ENCODE results near the gene MROH8. TPM values are rescaled to one million over a fixed set of nuclear protein-coding genes. Genes with fewer than 3 reads are reported as not detected.

Gene MROH8
- total RNA-seq, 1 donor from 2014 or later: 2.5 TPM

DNA sequence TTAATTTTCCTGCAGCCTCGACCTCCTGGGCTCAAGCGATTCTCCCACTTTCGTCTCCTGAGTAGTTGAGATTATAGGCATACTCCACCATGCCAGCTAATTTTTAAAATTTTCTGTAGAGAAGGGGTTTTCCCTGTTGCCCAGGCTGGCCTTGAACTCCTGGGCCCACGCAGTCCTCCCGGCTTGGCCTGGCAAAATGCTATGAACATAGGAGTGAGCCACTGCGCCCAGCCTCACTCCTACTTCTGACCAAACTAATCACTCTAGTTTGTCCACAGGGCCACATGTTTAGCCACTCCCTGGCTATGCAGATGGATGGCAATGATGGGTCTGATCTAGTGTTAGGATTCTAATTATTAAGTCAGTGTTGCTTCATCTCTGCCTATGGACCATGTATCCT, 32.1 kb downstream of the MROH8 start:
- no peaks in the 10 kb centered on the region for H3K9me3 Mint-ChIP-seq (ENCODE audit: low read depth)
- H3K4me1 Mint-ChIP-seq (ENCODE audit: low read depth): peaks cover 7% of the 10 kb centered on the region
- peaks cover 1% of the 10 kb centered on the region for H3K36me3 Mint-ChIP-seq (ENCODE audit: low read depth)
- H3K27ac Mint-ChIP-seq (ENCODE audit: unreplicated experiment): no peak overlapping the region
- DNase-seq (ENCODE audit: low spot score): no peak
- no peak overlapping the region for H3K4me3 Mint-ChIP-seq (ENCODE audit: unreplicated experiment)
- TF ChIP-seq, protein P1, sequence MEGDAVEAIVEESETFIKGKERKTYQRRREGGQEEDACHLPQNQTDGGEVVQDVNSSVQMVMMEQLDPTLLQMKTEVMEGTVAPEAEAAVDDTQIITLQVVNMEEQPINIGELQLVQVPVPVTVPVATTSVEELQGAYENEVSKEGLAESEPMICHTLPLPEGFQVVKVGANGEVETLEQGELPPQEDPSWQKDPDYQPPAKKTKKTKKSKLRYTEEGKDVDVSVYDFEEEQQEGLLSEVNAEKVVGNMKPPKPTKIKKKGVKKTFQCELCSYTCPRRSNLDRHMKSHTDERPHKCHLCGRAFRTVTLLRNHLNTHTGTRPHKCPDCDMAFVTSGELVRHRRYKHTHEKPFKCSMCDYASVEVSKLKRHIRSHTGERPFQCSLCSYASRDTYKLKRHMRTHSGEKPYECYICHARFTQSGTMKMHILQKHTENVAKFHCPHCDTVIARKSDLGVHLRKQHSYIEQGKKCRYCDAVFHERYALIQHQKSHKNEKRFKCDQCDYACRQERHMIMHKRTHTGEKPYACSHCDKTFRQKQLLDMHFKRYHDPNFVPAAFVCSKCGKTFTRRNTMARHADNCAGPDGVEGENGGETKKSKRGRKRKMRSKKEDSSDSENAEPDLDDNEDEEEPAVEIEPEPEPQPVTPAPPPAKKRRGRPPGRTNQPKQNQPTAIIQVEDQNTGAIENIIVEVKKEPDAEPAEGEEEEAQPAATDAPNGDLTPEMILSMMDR (IDR thresholded peaks at IDR 0.05): no peak
- H3K27me3 Mint-ChIP-seq (ENCODE audit: low read depth): no peaks in the 10 kb centered on the region

DNA sequence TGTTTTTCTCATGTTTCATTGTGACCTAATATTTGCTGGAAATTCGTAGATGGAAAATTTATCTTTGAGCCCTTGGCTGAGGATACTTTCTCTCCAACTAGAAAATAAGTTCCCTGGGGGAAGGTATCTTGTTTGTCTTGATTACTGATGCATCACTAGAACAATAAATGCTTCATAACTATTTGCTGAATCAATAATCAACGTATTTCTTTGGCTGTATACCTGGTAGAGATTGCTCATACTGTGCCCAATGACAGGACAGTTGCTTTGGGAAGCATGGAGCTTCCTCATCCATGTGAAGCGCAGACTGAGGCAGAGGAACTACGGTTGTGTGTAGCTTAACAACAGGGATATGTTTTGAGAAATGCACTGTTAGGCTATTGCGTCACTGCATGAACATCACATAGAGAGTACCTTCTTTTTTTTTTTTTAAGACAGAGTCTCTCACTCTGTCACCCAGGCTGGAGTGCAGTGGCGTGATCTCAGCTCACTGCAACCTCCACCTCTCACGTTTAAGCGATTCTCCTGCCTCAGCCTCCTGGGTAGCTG, 34.4 kb downstream of the MROH8 start:
- peaks cover 1% of the 10 kb centered on the region for H3K36me3 Mint-ChIP-seq (ENCODE audit: low read depth)
- DNase-seq (ENCODE audit: low spot score): no peak
- H3K4me3 Mint-ChIP-seq (ENCODE audit: unreplicated experiment): no peak overlapping the region
- no peaks in the 10 kb centered on the region for H3K27me3 Mint-ChIP-seq (ENCODE audit: low read depth)
- no peak overlapping the region for H3K27ac Mint-ChIP-seq (ENCODE audit: unreplicated experiment)
- H3K9me3 Mint-ChIP-seq (ENCODE audit: low read depth): no peaks in the 10 kb centered on the region
- TF ChIP-seq, protein P1 (IDR thresholded peaks at IDR 0.05): no peak
- H3K4me1 Mint-ChIP-seq (ENCODE audit: low read depth): peaks cover 7% of the 10 kb centered on the region

DNA sequence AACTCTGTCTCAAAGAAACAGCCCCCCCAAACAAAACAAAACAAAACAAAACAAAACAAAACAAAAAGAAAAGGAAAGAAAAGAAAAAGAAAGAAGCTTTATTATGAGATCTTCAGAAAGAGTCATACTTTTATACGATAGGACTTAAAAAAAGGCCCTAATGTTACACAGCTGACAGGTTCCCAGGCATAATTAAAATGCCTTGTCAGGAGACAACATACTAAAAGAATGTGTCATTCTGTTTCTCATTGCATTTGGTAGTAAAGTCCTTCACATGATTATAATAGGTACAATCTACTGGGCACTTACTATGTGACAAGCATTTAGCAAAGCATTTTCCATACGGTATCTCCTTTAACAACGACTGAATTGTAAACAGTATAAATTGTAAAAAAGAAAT, 36.6 kb downstream of the MROH8 start:
- H3K27ac Mint-ChIP-seq (ENCODE audit: unreplicated experiment): peak overlapping the region; percentile 86
- TF ChIP-seq, protein P1 (IDR thresholded peaks at IDR 0.05): no peak
- peaks cover 7% of the 10 kb centered on the region for H3K4me1 Mint-ChIP-seq (ENCODE audit: low read depth)
- no peak for DNase-seq (ENCODE audit: low spot score)
- H3K9me3 Mint-ChIP-seq (ENCODE audit: low read depth): no peaks in the 10 kb centered on the region
- peaks cover 1% of the 10 kb centered on the region for H3K36me3 Mint-ChIP-seq (ENCODE audit: low read depth)
- H3K27me3 Mint-ChIP-seq (ENCODE audit: low read depth): no peaks in the 10 kb centered on the region
- H3K4me3 Mint-ChIP-seq (ENCODE audit: unreplicated experiment): no peak overlapping the region

DNA sequence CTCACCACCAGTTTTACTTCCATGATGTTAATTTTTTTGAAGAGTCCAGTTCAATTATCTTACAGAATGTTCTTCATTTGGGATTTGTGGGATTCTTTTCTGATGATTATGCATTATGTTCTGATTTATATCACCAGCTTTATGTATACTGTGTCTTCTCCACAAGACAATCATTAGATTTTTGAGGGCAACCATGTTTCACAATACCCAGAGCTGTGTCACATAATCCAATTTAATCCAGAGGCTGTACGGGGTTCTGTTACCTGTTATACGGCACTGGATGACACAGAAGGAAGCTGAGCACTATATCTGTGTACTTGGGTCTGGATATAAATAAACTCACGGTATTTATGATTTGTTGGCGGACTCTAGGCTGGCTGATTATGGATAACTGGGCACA, 41.8 kb downstream of the MROH8 start:
- no peak for DNase-seq (ENCODE audit: low spot score)
- H3K27ac Mint-ChIP-seq (ENCODE audit: unreplicated experiment): no peak overlapping the region
- peaks cover 2% of the 10 kb centered on the region for H3K36me3 Mint-ChIP-seq (ENCODE audit: low read depth)
- no peak overlapping the region for H3K4me3 Mint-ChIP-seq (ENCODE audit: unreplicated experiment)
- TF ChIP-seq, protein P1 (IDR thresholded peaks at IDR 0.05): no peak
- no peaks in the 10 kb centered on the region for H3K9me3 Mint-ChIP-seq (ENCODE audit: low read depth)
- peaks cover 2% of the 10 kb centered on the region for H3K4me1 Mint-ChIP-seq (ENCODE audit: low read depth)
- peaks cover 2% of the 10 kb centered on the region for H3K27me3 Mint-ChIP-seq (ENCODE audit: low read depth)

DNA sequence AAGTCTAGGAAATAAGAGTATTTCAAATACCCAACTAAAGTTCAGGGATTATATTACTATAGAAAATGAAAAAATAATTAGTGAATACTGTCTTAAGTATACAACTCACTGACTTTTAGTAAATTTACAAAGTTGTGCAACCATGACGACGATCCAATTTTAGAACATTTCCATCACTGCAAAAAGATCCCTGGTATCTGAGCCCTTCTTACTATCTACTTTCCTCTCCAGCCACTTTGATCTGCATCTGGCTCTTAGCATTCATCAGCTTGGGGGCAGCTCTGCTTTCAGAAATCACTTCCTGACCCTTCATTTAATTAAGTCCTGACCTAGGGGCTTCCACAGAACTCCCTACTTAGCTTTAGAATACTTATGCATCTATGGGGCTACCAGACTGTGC, 45.4 kb downstream of the MROH8 start:
- Mint-ChIP-seq H3K4me1 (ENCODE audit: low read depth) (peaks cover 14% of the 10 kb centered on the region), H3K4me3 (ENCODE audit: unreplicated experiment) (no peak overlapping the region), H3K27ac (ENCODE audit: unreplicated experiment) (no peak overlapping the region), H3K9me3 (ENCODE audit: low read depth) (no peaks in the 10 kb centered on the region), H3K27me3 (ENCODE audit: low read depth) (peaks cover 2% of the 10 kb centered on the region), H3K36me3 (ENCODE audit: low read depth) (peaks cover 1% of the 10 kb centered on the region)
- DNase-seq (ENCODE audit: low spot score): no peak
- TF ChIP-seq, protein P1 (IDR thresholded peaks at IDR 0.05): no peak

Measured in chondrocyte (in vitro differentiated cells).